ENCODE results near the gene CHRM1.

- TF ChIP-seq, protein P1, sequence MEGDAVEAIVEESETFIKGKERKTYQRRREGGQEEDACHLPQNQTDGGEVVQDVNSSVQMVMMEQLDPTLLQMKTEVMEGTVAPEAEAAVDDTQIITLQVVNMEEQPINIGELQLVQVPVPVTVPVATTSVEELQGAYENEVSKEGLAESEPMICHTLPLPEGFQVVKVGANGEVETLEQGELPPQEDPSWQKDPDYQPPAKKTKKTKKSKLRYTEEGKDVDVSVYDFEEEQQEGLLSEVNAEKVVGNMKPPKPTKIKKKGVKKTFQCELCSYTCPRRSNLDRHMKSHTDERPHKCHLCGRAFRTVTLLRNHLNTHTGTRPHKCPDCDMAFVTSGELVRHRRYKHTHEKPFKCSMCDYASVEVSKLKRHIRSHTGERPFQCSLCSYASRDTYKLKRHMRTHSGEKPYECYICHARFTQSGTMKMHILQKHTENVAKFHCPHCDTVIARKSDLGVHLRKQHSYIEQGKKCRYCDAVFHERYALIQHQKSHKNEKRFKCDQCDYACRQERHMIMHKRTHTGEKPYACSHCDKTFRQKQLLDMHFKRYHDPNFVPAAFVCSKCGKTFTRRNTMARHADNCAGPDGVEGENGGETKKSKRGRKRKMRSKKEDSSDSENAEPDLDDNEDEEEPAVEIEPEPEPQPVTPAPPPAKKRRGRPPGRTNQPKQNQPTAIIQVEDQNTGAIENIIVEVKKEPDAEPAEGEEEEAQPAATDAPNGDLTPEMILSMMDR (IDR thresholded peaks at IDR 0.05; ENCODE audit: insufficient read depth, low read depth, low read length) = no peak
- no peak for TF ChIP-seq EZH2 (IDR thresholded peaks at IDR 0.05; ENCODE audit: insufficient read depth, low read length)
Observed at GRCh38 chr11:62914416-62914815, 6.7 kb downstream of the CHRM1 start.
